ENCODE measurements around the gene BRI3. TPM values are rescaled to one million over a fixed set of nuclear protein-coding genes. Genes with fewer than 3 reads are reported as not detected.
"Not testable (repeated sequence)": the region's sequence is repeated elsewhere in the genome, so short reads cannot be mapped to it uniquely, and the experiment has no call there.

Gene BRI3
- polyA plus RNA-seq, 1 donor (not counting 4 experiments of a cell fraction or from before 2014, with no cell fraction given) = 121 TPM

- no peak overlapping the region for H3K9ac ChIP-seq (ENCODE audit: control insufficient read depth, extremely low read depth, insufficient read depth, low read length)
- H3K4me1 ChIP-seq (ENCODE audit: control insufficient read depth, extremely low read depth, insufficient read depth, low read length) = peaks cover 11% of the 10 kb centered on the region
- no peak overlapping the region for H3K27ac ChIP-seq (ENCODE audit: control insufficient read depth, insufficient read depth, low read length)
- dilution Hi-C loops (cut with MboI; ENCODE audit: extremely low pct_ligation_motif_present, low sequenced_read_pairs) = no loop called here
- peaks cover 5% of the 10 kb centered on the region for H3K79me2 ChIP-seq (ENCODE audit: control insufficient read depth, insufficient read depth, low read length)
- DNase-seq (ENCODE audit: low read depth, low spot score) (no peak), FAIRE-seq (no peak)
- H3K27me3 ChIP-seq (ENCODE audit: control insufficient read depth, extremely low read depth, insufficient read depth, low read length) = no peaks in the 10 kb centered on the region
- peaks cover 32 to 33% of the 10 kb centered on the region in 2 experiments for H3K36me3 ChIP-seq (ENCODE audit: control insufficient read depth in 2 of 2, extremely low read depth in 1 of 2, insufficient read depth in 2 of 2, low read length in 2 of 2)
- no peaks in the 10 kb centered on the region for H3K9me3 ChIP-seq (ENCODE audit: control insufficient read depth, low read depth, low read length)
- H3K9me1 ChIP-seq (ENCODE audit: control insufficient read depth, extremely low read depth, insufficient read depth, low read length) = no peaks in the 10 kb centered on the region
- no peak overlapping the region for H2AFZ ChIP-seq (ENCODE audit: control insufficient read depth, low read length)
- no peaks in the 10 kb centered on the region for H4K20me1 ChIP-seq (ENCODE audit: control insufficient read depth, extremely low read depth, insufficient read depth, low read length)
- no peak overlapping the region for H3K4me2 ChIP-seq (ENCODE audit: control insufficient read depth, extremely low read depth, insufficient read depth, low read depth, low read length)
- H3K4me3 ChIP-seq (ENCODE audit: control insufficient read depth in 2 of 3, extremely low read depth in 1 of 3, insufficient read depth in 2 of 3, low read depth in 1 of 3, low read length in 3 of 3) = no peak overlapping the region
- TF ChIP-seq EZH2 (IDR thresholded peaks at IDR 0.05; ENCODE audit: low read length) (no peak), CTCF (optimal IDR thresholded peaks at IDR 0.05 in 1 of 3, IDR thresholded peaks at IDR 0.05 in 1 of 3, conservative IDR thresholded peaks at IDR 0.05 in 1 of 3; ENCODE audit: extremely low read depth in 1 of 3, insufficient read depth in 2 of 3, low read length in 3 of 3) (no peak)
Measured at GRCh38 chr7:98314469-98314868, 33.0 kb downstream of the BRI3 start.

GRCh38 chr7:98315318-98315993 is 34.0 kb downstream of the BRI3 start:
- TF ChIP-seq CTCF (optimal IDR thresholded peaks at IDR 0.05 in 1 of 3, IDR thresholded peaks at IDR 0.05 in 1 of 3, conservative IDR thresholded peaks at IDR 0.05 in 1 of 3; ENCODE audit: extremely low read depth in 1 of 3, insufficient read depth in 2 of 3, low read length in 3 of 3) (no peak), EZH2 (IDR thresholded peaks at IDR 0.05; ENCODE audit: low read length) (no peak)
- Histone ChIP-seq H3K4me3 (ENCODE audit: control insufficient read depth in 2 of 3, extremely low read depth in 1 of 3, insufficient read depth in 2 of 3, low read depth in 1 of 3, low read length in 3 of 3) (no peak overlapping the region), H2AFZ (ENCODE audit: control insufficient read depth, low read length) (no peak overlapping the region), H3K9me3 (ENCODE audit: control insufficient read depth, low read depth, low read length) (no peaks in the 10 kb centered on the region), H3K4me2 (ENCODE audit: control insufficient read depth, extremely low read depth, insufficient read depth, low read depth, low read length) (no peak overlapping the region), H3K27ac (ENCODE audit: control insufficient read depth, insufficient read depth, low read length) (no peak overlapping the region), H3K9me1 (ENCODE audit: control insufficient read depth, extremely low read depth, insufficient read depth, low read length) (no peaks in the 10 kb centered on the region), H3K79me2 (ENCODE audit: control insufficient read depth, insufficient read depth, low read length) (peaks cover 8% of the 10 kb centered on the region), H4K20me1 (ENCODE audit: control insufficient read depth, extremely low read depth, insufficient read depth, low read length) (no peaks in the 10 kb centered on the region), H3K4me1 (ENCODE audit: control insufficient read depth, extremely low read depth, insufficient read depth, low read length) (peaks cover 11% of the 10 kb centered on the region), H3K9ac (ENCODE audit: control insufficient read depth, extremely low read depth, insufficient read depth, low read length) (no peak overlapping the region), H3K36me3 (ENCODE audit: control insufficient read depth in 2 of 2, extremely low read depth in 1 of 2, insufficient read depth in 2 of 2, low read length in 2 of 2) (peaks cover 31% of the 10 kb centered on the region in 2 experiments), H3K27me3 (ENCODE audit: control insufficient read depth, extremely low read depth, insufficient read depth, low read length) (no peaks in the 10 kb centered on the region)
- dilution Hi-C loops (cut with MboI; ENCODE audit: extremely low pct_ligation_motif_present, low sequenced_read_pairs) = no loop called here
- FAIRE-seq = no peak
- no peak for DNase-seq (ENCODE audit: low read depth, low spot score)

- H3K27me3 ChIP-seq (ENCODE audit: control insufficient read depth, extremely low read depth, insufficient read depth, low read length); H3K9me3 ChIP-seq (ENCODE audit: control insufficient read depth, low read depth, low read length); H3K27ac ChIP-seq (ENCODE audit: control insufficient read depth, insufficient read depth, low read length); dilution Hi-C loops (cut with MboI; ENCODE audit: extremely low pct_ligation_motif_present, low sequenced_read_pairs); H3K9me1 ChIP-seq (ENCODE audit: control insufficient read depth, extremely low read depth, insufficient read depth, low read length); H3K4me3 ChIP-seq (ENCODE audit: control insufficient read depth in 2 of 3, extremely low read depth in 1 of 3, insufficient read depth in 2 of 3, low read depth in 1 of 3, low read length in 3 of 3); H3K9ac ChIP-seq (ENCODE audit: control insufficient read depth, extremely low read depth, insufficient read depth, low read length); DNase-seq (ENCODE audit: low read depth, low spot score); FAIRE-seq; H3K4me2 ChIP-seq (ENCODE audit: control insufficient read depth, extremely low read depth, insufficient read depth, low read depth, low read length); H2AFZ ChIP-seq (ENCODE audit: control insufficient read depth, low read length); H4K20me1 ChIP-seq (ENCODE audit: control insufficient read depth, extremely low read depth, insufficient read depth, low read length): not testable (repeated sequence)
- peaks cover 26 to 30% of the 10 kb centered on the region in 2 experiments for H3K36me3 ChIP-seq (ENCODE audit: control insufficient read depth in 2 of 2, extremely low read depth in 1 of 2, insufficient read depth in 2 of 2, low read length in 2 of 2)
- peaks cover 11% of the 10 kb centered on the region for H3K4me1 ChIP-seq (ENCODE audit: control insufficient read depth, extremely low read depth, insufficient read depth, low read length)
- H3K79me2 ChIP-seq (ENCODE audit: control insufficient read depth, insufficient read depth, low read length) = peaks cover 14% of the 10 kb centered on the region
Measured at GRCh38 chr7:98315994-98316527, 34.6 kb downstream of the BRI3 start.
